DOHH2 (cell line): ENCODE data around the gene USP6.

Source experiments
- CTCF ChIP-seq: fragments of 200-600 bp; sonication (generic); IDR thresholded peaks from one replicate; pipeline ENCODE4 v1.5.1; 2014; ENCODE audit warnings: antibody characterized with exemption, mild to moderate bottlenecking, low read depth, low read length; ENCODE audit not compliant: poor library complexity, severe bottlenecking
- EZH2phosphoT487 ChIP-seq: fragments of 200-600 bp; sonication (generic); IDR thresholded peaks from 2 replicates; pipeline ENCODE4 v1.6.1; 2017; ENCODE audit warnings: borderline replicate concordance, mild to moderate bottlenecking, antibody characterized with exemption, low read length, moderate library complexity, mixed read lengths

GRCh38 chr17:5203178-5203907 lies 87.5 kb downstream of the USP6 start:
- TF ChIP-seq CTCF = no peak
- no peak for TF ChIP-seq EZH2phosphoT487
